Measurements from ENCODE around the gene NACC2.

DNA sequence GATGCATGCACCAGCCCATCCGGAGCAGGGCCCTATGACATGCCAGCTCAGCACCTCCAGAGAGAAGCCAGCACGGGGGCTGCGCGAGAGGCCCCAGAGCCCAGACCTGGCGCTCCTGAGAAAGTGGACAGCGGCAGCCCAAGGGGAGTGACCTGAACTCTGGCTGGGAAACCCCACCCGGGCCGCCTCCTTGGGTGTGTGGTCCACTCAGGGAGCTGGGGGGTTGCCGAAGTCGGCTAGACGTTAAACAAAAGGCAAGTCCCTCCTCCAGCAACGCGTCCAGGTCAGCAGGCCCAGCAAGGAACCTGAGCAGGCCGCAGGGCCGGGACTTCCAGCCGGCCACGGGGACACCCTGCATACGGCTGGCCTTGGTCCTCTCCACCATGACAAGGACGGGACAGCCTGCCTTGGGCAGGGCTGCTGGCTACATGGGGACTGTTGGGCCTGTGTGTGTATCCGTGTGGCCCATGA lies 35.7 kb downstream of the NACC2 start:
- TF ChIP-seq REST (IDR thresholded peaks at IDR 0.05; ENCODE audit: insufficient read depth in 1 of 2, low read depth in 2 of 2, low read length in 1 of 2) (no peak), POLR2AphosphoS5 (IDR thresholded peaks at IDR 0.05; ENCODE audit: low read depth, low read length) (no peak)
- TF ChIP-seq, protein P1, sequence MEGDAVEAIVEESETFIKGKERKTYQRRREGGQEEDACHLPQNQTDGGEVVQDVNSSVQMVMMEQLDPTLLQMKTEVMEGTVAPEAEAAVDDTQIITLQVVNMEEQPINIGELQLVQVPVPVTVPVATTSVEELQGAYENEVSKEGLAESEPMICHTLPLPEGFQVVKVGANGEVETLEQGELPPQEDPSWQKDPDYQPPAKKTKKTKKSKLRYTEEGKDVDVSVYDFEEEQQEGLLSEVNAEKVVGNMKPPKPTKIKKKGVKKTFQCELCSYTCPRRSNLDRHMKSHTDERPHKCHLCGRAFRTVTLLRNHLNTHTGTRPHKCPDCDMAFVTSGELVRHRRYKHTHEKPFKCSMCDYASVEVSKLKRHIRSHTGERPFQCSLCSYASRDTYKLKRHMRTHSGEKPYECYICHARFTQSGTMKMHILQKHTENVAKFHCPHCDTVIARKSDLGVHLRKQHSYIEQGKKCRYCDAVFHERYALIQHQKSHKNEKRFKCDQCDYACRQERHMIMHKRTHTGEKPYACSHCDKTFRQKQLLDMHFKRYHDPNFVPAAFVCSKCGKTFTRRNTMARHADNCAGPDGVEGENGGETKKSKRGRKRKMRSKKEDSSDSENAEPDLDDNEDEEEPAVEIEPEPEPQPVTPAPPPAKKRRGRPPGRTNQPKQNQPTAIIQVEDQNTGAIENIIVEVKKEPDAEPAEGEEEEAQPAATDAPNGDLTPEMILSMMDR (IDR thresholded peaks at IDR 0.05), result no peak
